COR-L47 (cell line): Measurements from ENCODE around the gene TAS2R13.

Source experiments
- DNase-seq: peaks from one replicate; lab custom pipeline; 2025; lab: John Stamatoyannopoulos, UW

TAS2R13 gene, protein sequence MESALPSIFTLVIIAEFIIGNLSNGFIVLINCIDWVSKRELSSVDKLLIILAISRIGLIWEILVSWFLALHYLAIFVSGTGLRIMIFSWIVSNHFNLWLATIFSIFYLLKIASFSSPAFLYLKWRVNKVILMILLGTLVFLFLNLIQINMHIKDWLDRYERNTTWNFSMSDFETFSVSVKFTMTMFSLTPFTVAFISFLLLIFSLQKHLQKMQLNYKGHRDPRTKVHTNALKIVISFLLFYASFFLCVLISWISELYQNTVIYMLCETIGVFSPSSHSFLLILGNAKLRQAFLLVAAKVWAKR

DNA sequence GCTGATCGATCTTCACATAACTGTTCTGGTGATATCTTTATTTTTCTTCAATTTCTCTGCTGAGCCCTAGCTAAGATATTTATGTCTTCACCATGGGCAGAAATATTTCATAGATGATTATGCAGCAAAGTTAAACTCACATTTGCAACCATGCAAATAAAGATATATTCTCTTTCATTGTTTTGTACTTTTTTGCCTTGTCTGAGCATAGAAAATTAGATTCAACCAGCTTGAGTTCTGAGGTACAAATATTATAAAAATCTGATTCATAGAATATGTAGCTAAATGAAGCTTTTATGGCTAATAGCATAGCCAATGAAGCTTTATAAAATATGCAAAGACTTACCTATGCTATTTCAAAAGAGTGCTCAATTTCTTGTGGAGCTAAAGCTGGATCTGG, at the start of gene TAS2R13:
TAS2R13 (minus strand) TSS at position 101 of the 400 bp plus-strand sequence. CDS start 264 bp downstream, outside the sequence.
- no peak for DNase-seq

DNA sequence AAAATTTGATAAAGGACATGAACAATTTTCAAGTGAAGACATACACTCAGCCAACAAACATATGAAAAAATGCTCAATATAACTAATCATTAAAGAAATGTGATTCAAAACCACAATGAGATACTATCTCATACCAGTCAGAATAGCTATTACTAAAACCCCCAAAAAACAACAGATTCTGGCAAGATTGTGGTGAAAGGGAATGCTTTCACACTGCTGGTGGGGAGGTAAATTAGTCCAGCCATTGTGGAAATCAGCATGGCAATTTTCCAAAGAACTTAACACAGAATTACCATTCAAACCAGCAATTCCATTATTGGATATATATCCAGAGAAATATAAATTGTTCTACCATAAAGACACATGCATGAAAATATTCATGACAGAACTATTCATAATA, 48.4 kb upstream of the TAS2R13 start:
- DNase-seq, result no peak

- no peak for DNase-seq
These were observed 46.7 kb upstream of the TAS2R13 start for GRCh38 chr12:10956085-10956484.

DNA sequence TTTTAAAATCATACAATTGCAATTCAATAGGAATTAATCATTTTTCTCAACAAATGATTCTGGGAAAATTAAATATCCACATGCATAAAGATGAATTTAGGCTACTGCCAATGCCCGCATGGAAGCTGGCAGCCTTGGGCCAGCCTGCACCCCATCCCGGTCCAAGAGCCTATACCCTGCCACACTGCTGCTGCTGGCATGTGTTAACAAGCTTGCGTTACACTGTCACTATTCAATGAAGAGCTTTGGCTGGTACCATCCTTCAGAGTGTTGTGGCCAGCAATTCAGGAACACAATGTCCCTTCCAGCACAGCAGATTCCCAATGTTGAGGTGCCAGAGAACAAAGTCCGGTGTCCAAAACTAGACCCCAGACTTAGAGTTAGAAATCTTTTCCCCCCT, 43.3 kb upstream of the TAS2R13 start:
- no peak for DNase-seq

DNA sequence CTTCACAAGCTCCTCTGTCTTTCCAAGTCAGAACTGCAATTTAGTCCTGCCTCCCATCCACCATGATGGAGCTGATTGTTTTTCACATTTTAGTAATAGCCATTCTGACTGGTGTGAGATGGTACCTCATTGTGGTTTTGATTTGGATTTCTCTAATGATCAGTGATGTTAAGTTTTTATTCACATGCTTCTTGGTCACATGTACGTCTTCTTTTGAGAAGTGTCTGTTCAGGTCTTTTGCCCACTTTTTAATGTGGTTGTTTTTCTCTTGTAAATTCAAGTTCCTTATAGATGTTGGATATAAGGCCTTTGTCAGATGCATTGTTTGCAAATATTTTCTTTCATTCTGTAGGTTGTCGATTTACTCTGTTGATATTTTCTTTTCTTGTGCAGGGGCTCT, 33.8 kb upstream of the TAS2R13 start:
- DNase-seq, result no peak

GRCh38 chr12:10941916-10942607, 32.7 kb upstream of the TAS2R13 start:
- DNase-seq, result no peak

GRCh38 chr12:10941369-10941768, 32.0 kb upstream of the TAS2R13 start:
- no peak for DNase-seq

- no peak for DNase-seq
These were observed 31.0 kb upstream of the TAS2R13 start for GRCh38 chr12:10940389-10940788.

- no peak for DNase-seq
These were observed 29.8 kb upstream of the TAS2R13 start, which contains the start of gene TAS2R14 for GRCh38 chr12:10939163-10939562. Gene TAS2R14 (minus strand): TSS chr12:10939263. CDS start chr12:10939207, 56 bp downstream.

GRCh38 chr12:10936506-10936905, 27.1 kb upstream of the TAS2R13 start:
- no peak for DNase-seq

GRCh38 chr12:10928746-10929286, 19.5 kb upstream of the TAS2R13 start, which contains the start of gene PRH2:
Gene PRH2 (plus strand): TSS chr12:10929236. CDS start chr12:10929274, 38 bp downstream.
- DNase-seq, result no peak

GRCh38 chr12:10926269-10926668, 16.9 kb upstream of the TAS2R13 start:
- no peak for DNase-seq

DNA sequence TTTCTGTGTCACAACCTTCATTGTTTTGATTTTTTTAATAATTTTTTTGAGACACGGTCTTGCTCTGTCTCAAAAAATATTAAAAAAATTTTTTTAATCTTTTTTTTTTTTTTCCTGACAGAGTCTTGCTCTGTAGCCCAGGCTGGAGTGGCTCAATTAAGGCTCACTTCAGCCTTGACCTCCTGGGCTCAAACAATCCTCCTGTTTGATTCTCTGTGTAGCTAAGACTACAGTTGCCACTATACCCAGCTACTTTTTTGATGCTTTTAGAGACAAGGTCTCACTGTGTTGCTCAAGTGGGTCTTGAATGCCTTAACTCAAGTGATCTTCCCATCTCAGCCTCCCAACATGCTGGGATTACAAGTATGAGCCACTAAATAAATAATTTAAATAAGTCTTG, 10.4 kb upstream of the TAS2R13 start:
- DNase-seq, result no peak

DNA sequence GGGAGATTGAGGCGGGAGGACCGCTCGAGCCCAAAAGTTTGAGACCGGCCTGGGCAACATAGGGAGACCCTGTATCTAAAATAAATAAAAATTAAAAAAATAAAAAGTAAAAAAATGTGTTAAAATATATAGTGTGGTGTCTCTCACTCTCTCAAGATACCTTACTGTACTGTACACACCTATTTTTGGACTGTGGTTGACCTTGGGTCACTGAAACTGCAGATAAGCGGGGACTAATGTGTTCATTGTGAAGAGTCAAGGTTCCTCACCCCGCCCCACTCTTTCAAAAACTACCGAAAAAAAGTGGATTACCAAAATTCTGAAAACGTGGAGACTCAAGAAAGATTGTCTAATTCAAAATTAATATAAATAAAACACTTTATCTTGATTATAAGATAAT, 1.0 kb upstream of the TAS2R13 start:
- DNase-seq, result no peak

- no peak for DNase-seq
These were observed 4.7 kb downstream of the TAS2R13 start for GRCh38 chr12:10904686-10905085.

DNA sequence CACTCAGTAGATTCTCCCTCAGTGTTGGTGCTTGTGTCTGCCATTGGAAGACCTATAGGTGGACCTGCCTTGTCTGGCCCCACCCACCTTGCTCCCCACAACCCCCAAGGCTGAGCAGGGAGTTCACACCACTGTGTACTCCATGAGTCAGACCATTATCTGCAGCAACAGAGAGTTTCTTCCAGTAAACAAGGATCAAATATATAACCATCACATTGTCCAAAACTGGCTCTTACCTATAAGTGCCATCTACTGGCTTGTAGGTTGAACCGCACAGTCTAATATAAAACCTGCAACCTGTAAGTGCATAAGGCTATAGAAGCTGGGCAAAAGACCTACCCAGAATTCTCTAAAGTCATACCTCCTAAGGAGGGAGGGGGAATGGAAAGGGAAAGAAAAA, 7.9 kb downstream of the TAS2R13 start:
- DNase-seq, result no peak

DNA sequence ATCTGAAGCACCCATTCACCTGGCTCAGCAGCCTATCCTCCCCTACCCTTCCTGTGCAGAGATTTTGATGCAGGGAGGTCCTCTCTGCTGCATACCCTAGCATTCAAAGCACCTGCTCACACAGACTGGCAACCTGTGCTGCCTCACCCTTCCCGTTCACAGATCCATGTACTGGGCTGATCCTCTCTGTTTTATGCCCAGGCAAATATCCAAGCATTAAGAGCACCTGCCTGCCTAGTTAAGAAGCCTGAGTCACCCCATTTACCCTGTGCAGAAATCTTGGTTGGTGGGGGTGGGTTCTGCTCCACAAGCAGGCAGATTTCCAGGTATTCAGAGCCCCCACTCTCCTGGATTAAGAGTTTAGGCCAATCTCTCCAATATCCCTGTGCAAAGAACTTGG, 8.4 kb downstream of the TAS2R13 start:
- DNase-seq, result no peak

GRCh38 chr12:10900530-10900929, 8.8 kb downstream of the TAS2R13 start:
- no peak for DNase-seq

DNA sequence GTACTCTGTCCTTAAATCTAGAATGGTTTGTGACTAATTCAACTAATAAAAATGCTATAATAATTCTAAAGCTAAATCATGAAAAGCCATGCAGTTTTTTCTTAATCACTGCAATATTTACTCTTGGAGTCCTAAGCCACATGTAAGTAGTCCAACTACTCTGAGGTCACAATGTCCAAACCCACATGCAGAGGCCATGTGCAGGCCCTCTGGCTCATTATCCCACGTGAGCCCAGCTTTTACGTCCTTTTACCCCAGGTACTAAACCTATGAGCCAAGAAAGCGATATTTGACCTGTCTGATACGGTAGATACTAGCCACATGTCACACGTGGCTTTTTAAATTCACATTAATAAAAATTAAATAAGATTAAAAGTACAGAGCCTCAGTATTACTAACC, 12.5 kb downstream of the TAS2R13 start:
- DNase-seq, result no peak

DNA sequence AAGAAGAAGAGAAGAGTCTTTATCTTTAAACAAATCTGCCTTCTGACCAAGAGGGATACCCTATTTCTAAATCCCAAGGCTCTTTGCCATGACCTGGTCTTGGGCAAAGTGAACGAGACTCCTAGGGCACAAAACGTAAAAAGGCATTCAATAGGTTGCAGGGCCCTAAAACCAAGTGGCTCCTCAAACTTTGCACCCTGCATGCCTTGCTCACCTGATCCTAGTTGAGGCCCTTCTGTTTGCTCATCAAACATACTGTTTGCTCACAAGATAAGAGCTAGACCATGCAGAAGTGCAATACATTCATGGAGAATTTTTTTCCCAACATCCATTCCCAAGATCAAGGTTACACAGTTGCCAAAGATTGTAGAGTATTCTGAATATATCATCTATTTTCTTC, 17.4 kb downstream of the TAS2R13 start:
- no peak for DNase-seq

DNA sequence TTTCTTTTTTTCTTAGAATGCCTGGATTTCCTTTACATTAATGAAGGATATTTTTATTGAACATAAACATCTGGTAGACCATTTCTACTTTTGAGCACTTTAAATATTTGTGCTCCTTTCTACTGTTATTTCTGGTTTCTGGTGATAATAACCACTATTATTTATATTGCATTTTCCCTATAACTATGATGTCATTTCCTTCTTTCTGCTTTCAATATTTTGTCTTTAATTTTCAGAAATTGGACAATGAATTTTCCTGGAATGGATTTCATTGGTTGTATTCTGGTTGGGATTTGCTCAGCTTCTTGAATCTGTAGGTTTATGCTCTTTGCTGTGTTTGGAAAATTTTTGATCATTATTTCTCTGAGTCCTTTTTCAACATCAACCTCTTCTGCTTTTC, 20.1 kb downstream of the TAS2R13 start:
- no peak for DNase-seq

- no peak for DNase-seq
These were observed 25.2 kb downstream of the TAS2R13 start, which contains the start of gene PRH1 for GRCh38 chr12:10884086-10884725. Gene PRH1 (minus strand): TSS chr12:10884255. CDS start chr12:10884217, 38 bp downstream.

DNA sequence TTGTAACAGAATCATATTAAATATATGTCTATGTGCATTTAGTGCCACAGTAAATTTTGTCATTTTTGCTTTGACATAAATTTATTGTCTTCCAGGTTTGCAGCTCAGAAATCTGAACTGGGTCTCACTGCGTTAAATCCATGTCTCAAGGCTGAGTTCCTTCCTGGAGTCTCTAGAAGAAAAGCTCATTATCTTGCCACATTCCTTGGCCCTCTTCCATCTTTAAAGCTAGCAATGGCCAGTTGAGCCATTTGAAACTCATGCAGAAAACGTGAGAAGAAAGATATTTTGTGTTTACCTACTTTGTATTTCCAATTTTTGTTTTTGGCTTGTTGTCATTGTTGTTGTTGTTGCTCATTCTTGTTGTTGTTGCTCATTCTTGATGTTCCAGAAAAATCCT, 36.0 kb downstream of the TAS2R13 start:
- no peak for DNase-seq
